Myocyte (in vitro differentiated cells): ENCODE results near the gene UBAP2. TPM values are rescaled to one million over a fixed set of nuclear protein-coding genes. Genes with fewer than 3 reads are reported as not detected.
"Not testable (repeated sequence)": the region's sequence is repeated elsewhere in the genome, so short reads cannot be mapped to it uniquely, and the experiment has no call there.

ENCODE experiments used
- DNase-seq: peaks from one replicate; pipeline ENCODE4 v3.0.0-alpha.2; 2012; ENCODE audit warnings: low read depth
- total RNA-seq: library from RNA; depleted of rRNA; stranded (reverse); fragments of >200 nt; gene quantifications from 2 replicates; pipeline ENCODE4 v1.2.3, GENCODE V29; 2014

Gene UBAP2
- total RNA-seq, 1 donor from 2014 or later = 14.1 TPM

DNA sequence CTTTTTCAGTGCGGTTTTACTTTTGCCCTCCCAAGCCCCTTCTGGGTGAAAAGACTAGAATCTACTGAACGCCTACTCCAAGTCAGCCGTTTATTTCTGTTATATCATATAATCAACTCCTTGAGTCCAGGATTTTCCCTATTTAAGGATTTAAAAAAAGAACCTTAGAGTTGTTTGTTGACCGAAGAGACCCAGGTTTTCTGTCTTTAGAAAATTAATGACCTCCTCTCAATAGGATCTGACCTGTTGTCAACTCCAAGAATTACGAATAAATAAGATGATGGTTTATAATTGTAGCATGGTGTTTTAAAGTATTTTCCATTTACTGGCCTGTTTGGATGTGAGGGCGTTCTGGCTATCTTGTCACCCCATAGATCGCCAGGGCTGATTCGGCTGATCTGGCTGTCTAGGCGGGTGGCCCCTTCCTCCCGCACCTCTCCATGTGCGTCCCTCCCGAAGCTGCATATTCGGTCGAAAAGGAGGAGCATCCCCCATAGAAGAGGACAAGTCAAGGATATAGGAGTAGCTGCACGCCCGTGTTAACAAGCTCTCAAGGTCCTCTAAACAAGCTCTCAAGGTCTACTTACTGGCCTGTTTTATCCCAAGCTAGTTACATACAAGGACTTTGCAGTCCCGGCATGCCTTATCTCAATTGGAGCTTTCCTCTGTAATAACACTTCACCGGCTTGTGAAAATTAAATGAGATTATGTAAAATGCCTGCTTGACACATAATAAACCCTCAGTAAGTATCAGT, 1.1 kb upstream of the UBAP2 start:
- DNase-seq = no peak

DNA sequence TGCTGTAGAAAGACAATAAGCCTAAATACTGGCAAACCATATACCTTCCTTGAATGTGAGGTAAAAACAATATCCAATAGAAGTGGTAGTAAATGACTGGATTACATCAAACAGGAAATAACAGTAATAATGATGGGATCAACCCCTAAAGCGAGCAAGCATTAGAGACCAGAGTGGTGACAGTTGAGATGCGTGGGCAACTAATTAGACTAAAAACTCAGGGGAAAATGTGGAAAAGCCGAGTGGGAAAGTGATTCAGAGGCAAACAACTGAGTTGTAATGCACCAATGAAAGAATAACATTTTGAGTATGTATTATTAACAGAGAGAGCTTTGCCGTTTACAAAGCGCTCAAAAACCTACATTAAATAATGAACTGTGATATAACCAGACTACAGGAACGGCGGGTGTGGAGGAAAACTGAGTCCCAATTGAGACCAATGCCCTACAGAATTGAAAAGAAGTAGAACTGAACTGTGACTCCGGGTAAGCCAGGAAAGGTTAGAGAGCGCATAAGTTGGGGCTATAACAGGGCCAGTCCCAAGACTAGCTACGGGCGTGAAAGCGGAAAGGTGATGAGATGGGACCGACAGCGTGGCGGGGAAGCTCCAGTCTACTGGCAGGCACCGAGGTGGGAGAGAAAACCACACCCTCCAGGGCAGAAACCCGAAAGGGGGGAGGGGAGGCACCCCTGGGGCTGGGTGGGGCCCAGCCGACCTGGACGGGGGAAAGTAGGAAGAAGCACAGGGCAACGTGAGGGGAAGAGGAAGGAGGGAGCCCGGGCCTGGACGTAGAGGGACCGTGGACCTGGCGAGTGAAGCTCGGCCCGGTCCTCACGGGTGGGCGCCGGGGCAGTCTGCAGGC, 592 bp downstream of the UBAP2 start:
- no peak for DNase-seq

DNA sequence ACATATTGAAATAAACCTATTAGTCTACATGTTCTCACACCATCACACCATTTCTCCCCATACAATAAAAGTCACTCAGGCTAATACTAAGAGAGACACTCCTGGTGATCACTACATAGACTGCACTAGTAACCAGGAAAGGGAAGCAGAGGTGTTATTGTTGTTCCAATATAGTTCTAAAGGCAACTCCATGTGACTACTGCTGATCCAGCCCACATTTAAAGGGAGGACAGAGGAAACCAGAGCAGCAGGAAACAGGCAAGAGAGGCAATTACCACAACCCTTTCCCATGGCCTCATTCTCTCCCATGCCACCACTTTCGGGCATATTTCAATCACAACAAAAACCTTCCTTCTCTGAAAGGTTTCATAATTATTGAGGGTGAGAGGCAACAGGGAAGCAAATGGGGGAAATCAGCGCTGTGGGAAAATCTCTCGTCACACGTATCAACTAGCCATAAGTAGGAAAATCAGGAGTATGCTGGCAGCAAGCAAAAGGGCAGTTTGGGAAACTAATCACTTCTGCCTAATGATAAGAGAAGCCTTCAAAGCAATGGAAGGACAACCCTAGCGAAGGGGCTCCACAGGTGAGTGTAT, 1.8 kb downstream of the UBAP2 start:
- no peak for DNase-seq

DNA sequence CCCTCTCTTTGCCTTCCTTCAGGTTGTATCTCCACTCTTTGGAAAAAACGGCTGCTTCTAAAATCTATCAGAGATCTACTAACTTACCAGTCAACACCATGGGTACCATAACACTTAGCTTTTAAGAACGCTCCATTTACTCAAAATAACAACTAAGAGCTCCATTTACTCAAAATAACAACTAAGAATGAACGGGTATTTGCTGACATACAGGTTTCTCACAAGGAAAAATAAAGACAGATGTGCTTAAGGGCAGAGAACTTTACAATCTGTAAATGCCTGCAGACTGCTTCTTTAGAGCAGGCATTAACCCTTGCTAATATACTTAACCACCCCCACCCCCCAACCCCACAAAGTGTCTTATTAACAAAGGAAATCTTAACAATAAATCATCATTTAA, 2.8 kb downstream of the UBAP2 start:
- DNase-seq = no peak

DNA sequence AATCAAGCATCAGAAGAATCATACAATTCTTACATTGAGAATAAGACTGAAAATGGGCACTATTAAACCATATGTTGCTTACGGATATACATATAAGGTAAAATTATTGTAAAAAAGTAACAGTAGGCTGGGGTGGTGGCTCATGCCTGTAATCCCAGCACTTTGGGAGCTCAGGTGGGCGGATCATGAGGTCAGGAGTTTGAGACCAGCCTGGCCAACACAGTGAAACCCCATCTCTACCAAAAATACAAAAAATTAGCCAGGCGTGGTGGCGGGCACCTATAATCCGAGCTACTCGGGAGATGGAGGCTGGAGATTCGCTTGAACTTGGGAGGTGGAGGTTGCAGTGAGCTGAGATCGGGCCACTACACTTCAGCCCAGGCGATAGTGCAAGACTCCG, 6.6 kb downstream of the UBAP2 start:
- not testable (repeated sequence) for DNase-seq

DNA sequence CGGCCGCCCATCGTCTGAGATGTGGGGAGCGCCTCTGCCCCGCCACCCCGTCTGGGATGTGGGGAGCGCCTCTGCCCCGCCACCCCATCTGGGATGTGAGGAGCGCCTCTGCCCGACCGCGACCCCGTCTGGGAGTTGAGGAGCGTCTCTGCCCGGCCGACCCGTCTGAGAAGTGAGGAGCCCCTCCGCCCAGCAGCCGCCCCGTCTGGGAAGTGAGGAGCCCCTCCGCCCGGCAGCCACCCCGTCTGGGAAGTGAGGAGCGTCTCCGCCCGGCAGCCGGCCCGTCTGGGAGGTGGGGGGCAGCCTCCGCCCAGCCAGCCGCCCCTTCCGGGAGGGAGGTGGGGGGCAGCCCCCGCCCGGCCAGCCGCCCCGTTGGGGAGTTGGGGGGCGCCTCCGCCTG, 9.8 kb downstream of the UBAP2 start:
- not testable (repeated sequence) for DNase-seq

DNA sequence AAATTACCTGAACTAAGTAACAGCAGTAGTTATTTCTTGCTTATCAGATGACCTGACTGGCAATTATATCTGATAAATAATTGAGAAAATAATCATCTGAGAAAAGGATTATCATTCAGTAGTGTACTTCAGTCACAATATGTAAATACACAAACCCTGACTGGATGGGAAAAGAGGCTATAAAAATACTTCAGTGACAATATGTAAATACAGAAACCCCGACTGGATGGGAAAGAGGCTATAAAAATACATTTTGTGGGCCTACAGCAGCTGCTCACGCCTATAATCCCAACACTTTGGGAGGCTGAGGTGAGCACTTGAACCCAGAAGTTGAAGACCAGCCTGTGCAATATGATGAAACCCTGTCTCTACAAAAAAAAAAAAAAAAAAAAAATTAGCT, 11.1 kb downstream of the UBAP2 start:
- peak; percentile 10 for DNase-seq

DNA sequence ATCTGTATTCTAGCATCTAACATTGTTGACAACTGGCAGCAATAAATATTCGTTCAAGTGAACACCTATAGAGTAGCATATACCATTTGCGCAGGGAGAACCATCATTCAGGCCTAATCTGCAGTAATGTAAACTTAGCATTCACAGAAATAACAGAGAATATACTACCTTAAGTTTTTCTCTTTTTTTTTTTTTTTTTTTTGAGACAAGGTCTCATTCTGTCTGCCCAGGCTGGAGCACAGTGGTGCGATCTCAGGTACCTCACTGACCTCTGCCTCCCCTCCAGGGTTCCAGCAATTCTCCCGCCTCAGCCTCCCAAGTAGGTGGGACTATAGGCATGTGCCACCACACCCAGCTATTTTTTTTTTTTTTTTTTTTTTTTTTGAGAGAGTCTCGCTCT, 12.1 kb downstream of the UBAP2 start:
- DNase-seq = no peak

DNA sequence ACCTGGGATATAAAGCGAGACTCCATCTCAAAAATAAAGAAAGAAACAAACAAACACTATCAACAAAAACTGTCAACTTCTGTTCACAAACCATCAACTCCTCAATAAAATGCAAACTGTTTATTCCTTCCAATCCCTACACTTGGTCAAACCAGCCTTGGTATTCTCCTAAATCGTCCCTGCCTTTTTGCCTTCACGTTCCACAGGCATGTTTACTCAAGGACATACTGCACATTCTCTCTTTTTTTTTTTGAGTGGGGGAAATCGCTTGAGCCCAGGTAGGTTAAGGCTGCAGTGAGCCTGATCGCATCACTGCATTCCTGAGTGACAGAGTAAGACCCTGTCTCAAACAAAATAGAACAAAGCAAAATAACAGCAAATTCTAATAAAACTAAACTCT, 13.0 kb downstream of the UBAP2 start:
- DNase-seq = no peak

DNA sequence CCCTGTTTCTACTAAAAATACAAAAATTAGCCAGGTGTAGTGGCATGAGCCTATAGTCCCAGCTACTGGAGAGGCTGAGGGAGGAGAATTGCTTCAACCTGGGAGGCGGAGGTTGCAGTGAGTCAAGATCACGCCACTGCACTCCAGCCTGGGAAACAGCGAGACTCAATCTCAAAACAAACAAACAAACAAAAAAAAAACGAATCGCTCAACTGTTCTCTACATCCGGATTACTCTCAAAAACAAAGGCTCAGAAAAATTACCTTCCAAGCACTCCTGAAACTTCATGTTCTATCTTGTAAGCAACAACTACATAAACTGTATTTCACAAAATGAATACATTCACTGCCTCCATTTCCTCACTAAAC, 14.0 kb downstream of the UBAP2 start:
- no peak for DNase-seq

DNA sequence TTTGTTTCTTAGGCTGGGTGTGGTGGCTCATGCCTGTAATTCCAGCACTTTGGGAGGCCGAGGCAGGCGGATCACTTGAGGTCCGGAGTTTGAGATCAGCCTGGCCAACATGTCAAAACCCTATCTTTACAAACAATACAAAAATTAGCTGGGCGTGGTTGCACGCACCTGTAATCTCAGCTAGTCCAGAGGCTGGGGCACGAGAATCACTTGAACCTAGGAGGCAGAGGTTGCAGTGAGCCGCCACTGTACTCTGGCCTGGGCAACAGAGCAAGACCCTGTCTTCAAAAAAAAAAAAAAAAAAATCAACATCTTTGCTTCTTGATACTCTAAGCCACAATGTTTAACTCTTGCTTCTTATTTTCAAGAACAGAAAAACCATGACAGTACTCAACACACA, 16.1 kb downstream of the UBAP2 start:
- DNase-seq = no peak

DNA sequence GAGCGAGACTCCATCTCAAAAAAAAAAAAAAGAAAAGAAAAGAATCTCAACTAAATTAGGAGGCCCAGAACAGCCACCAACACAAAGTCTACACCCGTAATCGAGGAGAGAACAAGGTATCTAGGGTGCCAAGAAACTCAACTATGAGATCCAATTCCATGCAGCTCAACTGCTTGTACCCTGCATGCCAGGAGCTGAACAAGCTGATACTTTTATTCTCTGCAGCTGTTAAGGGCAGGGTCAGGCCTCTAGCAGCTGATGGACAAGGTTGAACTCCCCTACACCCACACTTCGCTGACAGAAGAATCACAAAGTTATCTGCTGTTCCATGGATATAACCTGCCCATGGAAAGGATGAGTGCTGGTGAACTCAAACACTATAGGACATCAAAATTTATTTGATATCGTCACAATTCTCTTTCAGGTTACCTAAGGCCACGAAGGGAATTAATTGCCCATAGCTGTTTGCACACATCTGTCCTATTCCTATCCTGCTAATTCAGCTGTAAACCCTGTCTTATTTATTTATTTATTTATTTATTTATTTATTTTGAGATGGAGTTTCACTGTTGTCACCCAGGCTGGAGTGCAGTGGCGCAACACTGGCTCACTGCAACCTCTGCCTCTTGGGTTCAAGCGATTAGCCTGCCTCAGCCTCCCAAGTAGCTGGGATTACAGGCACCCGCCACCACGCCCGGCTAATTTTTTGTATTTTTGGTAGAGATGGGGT, 20.7 kb downstream of the UBAP2 start:
- peak; percentile 79 for DNase-seq

DNA sequence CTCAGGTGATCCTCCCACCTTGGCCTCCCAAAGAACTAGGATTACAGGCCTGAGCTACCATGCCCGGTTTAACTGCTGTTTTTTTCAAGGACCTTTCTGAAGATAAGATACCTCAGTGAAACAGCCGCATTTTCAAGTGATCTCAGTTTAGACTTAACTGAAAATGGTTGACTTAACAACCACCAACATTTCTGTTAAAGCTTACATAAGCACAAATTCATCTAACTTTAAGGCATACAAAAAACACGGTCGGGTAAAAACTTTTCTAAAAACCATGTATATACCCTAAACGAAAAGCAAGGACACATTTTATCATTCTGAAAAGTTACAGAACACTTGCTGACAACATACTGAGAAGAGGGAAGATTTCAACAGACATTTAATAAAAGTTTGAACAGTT, 22.9 kb downstream of the UBAP2 start:
- DNase-seq = no peak

DNA sequence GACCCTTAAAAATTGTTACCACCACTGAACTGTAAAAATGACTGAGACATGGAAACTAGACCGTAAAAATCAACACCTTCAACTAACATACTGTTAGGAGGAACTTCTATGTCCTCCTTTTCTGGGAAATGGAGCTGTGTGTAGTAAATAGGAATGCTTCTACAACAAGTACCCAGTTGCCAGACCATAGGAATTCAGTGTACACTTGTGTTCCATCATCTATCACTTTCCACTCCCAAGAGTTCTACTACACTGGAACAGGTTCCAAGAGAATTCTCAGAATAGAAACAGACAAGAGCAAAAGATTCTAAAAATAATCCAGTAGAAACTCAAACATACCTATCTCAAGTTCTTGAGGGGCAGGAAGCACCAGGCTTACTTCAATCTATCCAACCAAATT, 23.6 kb downstream of the UBAP2 start:
- DNase-seq = peak; percentile 80

DNA sequence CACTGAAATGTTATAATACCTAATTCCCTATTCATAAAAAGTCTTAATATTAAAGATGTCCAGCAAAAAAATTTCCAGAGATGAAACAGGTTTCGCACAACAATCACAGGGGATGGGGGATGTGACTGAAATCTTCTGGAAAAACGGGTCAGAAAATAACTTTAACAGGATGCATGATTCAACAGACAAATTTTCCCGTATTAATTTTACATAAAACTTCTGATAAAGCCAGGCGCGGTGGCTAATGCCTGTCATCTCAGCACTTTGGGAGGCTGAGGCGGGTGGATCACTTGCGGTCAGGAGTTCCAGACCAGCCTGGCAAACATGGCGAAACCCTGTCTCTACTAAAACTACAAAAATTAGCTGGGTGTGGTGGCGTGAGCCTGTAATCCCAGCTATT, 24.2 kb downstream of the UBAP2 start:
- not testable (repeated sequence) for DNase-seq

DNA sequence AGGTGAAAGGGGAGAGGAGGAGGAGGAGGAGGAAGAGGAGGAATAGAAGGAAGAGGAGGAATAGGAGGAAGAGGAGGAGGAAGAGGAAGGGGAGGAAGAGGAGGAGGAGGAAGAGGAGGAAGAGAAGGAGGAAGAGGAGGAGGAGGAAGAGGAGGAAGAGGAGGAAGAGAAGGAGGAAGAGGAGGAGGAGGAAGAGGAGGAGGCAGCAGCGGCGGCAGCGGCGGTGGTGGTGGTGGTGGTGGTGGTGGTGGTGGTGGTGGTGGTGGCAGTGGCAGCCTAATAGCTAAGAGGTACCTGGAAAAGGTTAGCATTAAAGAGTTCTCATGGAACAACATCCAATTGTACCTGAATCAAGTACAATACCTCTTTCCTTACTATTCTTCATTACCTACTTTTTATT, 32.5 kb downstream of the UBAP2 start:
- no peak for DNase-seq

DNA sequence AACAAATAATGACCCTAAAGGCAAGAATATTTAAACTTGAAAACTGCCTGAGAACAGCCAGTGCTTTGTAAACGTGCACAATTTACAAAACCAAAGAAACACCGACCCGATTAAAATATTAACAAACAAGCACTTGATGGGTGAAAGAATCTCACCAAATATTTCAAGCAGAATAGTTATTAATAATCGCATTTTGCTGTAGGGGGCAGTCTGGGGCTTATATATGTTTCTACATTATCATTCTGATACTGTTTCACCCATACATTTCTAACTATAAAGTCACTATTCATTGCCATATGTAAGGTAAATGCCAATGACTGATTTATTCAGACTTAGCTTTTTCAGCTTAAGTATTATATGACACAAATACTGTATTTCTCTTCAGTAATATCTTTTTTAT, 37.7 kb downstream of the UBAP2 start:
- peak; percentile 23 for DNase-seq

DNA sequence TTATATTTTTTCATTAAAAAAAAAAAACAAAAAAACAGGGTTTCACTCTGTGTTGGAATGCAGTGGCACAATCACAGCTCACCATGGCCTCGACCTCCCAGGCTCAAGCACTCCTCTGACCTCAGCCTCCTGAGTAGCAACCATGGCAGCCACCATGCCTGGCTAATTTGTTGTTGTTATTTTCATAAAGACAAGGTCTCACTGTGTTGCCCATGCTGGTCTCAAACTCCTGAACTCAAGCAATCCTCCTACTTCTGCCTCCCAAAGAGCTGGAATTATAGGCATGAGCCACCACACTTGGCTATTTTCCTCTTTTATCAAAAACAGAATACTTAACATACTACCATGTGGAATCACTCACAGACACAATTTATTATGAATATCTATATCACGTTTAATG, 46.7 kb downstream of the UBAP2 start:
- DNase-seq = no peak

DNA sequence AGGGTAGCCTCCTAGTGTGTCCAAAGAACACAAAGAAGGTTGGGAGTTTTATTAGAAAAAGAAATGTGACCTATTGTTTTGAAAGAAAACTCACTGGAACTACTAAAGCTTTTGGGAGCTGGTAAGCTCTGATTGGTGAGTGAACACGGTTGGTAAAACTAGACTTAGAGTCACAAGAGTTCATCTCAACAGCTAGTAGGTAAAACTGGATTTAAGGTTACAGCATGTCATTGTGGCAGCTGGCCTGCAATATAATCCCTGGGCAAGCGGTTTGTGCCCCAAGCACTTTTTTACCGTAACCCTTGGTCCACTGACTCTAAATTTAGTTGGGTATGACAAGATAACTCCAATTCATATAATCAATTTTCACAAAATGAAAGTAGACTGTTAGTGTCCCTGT, 47.4 kb downstream of the UBAP2 start:
- DNase-seq = peak; percentile 33

DNA sequence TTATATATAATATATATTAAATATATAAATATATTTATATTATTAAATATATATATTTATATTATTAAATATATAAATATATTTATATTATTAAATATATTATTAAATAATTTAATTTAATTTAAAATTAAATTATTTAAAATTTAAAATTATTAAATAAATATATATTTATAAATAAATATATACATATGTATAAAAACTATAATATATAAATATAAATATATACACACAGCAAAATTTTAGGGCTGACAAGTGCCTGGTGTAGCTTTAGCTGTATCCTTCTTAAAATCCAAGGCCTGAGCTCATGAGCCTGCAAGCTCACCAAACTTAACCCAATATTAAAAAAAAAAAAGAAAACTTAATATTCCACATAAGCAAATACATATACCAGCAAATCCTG, 53.2 kb downstream of the UBAP2 start:
- no peak for DNase-seq

DNA sequence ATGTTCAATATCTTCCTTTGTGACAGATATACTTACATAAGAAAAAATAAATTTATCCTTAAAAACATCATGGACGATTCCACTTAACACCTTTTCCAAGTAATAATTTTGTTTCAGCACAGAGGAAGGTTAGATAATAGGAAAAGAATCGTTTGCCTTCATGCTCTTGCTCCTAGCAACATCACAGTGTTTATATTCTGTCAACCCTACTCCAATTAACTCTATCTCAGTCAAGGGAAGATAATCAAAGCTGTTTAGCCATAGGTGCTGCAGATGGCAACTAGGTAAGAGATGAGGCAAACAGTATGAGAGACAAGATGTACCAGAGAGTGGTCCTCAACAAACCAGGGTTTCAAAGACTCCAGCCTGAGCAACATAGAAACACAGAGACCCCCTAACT, 55.6 kb downstream of the UBAP2 start:
- no peak for DNase-seq

DNA sequence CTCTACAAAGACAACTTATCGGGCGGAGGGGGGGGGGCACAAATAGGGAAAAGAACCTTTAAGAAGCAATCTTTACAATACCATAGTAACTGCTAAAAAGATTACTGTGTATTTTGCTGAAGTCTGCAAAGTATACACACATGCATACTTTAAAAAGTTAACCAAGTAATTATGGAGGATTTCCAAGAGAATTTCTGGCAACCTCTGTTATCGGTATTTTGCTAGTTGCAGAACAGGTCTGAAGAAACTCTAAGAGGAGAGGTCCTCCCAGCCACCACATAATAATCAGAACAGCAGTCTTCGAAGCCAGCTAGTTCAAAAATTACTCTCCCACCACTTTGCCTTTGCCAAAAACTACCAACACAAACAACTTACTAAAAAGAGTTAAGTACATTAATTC, 56.1 kb downstream of the UBAP2 start:
- DNase-seq = no peak
